AG10803 (cell line): ENCODE measurements around the gene GRAPL.
"Not testable (repeated sequence)": the region's sequence is repeated elsewhere in the genome, so short reads cannot be mapped to it uniquely, and the experiment has no call there.

ENCODE experiments used
- DNase-seq: peaks from one replicate; pipeline ENCODE4 v3.0.0; 2010; ENCODE audit warnings: low read depth
- H3K4me3 ChIP-seq: 2 replicates; pipeline ENCODE4 v1.5.1; 2011; ENCODE audit warnings: mild to moderate bottlenecking, low read length, control low read depth

GRAPL gene

DNA sequence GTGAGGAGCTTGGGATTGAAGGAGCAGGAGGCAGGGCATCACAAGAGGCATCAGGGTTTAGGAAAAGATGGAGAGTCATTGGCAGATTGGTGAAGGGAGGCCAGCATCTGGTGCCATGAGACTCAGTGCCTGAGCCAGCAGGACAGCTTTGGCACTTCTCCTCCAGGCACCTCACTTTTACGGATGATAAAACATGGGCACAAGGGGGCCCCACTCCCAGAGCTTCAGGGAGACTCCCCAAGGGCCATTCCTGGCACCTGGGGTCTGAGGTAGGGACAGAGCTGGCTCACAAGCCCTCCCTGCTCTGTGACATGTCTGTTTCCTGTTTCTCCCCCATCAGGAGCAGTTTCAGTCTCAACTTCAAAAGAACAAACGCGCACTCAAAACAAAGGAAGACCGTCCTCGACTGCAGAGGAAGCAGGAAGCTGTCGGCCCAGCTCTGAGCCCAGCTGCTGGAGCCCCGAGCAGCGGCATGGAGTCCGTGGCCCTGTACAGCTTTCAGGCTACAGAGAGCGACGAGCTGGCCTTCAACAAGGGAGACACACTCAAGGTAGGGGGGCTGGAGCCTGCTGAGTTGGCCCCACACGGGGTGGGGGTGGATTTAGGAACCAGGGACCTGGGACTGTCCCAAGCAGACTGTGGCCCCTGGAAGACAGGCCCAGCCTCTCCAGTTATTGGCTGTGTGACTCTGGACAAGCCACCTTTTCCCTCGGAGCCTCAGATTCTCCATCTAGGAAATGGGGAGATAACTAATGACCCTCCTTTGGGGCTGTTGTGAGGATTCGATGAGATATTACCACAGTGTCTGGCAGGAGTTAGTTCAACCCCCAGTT, at the start of gene GRAPL:
TSS of gene GRAPL (plus strand) at position 442 of the 833 bp plus-strand sequence. CDS start at position 473, 31 bp downstream.
- not testable (repeated sequence) for DNase-seq, H3K4me3 ChIP-seq

DNA sequence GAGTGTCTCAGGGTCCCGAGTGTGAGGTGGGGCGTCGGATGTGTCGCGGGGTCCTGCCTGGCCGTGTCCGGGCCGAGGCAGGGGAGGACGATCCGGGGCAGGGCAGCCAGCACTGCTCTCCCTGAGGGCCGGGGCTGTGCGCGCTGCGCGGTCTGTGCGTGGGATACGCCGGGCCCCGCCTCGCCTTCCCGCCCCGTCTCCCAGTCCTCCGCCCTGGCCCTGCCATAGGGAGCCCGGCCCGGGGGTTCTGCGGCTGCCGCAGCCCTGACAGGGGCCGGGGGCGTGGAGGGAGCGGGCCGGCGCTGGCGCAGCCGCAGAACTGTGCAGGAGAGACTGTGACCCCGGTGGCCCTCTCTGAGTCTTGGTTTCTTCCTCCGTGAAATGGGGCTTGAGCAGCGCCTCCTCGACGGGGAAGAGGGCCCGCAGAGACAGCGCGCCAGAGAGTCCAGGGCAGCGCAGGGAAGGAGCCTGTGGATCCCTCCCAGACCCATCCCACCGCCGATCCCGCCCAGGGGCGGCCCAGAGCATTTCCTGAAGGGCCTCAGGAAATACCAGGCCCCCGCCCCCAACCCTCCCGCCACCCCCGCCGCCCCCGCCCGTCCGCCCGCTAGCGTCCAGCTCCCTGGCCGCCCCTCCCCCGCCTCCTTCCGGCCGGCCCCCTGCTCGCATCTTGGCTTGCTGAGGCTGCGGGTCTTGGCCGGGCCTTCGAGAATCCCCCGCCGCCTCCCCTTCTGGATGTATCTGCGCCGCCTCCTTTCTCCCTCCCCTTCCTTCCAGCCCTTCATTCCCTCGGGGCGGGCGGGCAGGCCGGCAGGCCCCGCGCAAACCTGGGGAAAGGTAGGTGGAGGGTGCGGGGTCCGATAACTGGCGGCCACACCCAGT, 38.3 kb upstream of the GRAPL start:
- H3K4me3 ChIP-seq, DNase-seq: not testable (repeated sequence)

DNA sequence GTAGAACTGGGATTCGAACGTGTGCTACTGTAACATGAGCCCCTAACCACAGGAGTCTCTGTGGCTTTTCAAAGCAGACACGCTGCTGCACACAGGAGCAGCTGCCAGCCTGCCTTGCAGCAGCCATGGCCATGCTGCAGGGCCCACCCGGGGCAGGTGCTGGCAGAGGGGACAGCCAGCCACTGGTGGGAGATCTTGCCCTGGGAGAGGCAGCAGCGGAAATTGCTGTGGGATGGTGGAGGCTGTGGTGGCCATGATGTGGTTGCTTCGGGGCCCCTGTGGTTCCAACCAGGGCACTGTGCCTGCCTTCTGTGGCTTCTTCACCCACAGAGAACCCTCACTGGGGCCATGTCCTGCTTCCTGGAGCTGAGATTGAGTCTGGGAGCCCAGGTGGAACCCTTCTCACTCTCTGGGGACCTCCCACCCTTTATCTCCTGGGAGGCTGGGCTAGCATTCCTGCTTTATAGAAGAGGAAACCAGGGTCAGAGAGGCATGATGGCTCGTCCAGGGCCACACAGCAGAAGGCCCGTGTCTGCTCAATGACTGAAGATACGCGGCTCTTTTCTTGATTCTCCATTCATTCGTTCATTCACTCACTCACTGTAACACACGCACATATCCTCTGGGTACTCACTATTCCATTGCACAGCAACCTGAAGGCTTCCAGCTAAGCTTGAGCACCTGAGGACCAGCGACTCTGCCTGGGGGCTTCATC, 37.2 kb upstream of the GRAPL start:
- not testable (repeated sequence) for H3K4me3 ChIP-seq, DNase-seq

DNA sequence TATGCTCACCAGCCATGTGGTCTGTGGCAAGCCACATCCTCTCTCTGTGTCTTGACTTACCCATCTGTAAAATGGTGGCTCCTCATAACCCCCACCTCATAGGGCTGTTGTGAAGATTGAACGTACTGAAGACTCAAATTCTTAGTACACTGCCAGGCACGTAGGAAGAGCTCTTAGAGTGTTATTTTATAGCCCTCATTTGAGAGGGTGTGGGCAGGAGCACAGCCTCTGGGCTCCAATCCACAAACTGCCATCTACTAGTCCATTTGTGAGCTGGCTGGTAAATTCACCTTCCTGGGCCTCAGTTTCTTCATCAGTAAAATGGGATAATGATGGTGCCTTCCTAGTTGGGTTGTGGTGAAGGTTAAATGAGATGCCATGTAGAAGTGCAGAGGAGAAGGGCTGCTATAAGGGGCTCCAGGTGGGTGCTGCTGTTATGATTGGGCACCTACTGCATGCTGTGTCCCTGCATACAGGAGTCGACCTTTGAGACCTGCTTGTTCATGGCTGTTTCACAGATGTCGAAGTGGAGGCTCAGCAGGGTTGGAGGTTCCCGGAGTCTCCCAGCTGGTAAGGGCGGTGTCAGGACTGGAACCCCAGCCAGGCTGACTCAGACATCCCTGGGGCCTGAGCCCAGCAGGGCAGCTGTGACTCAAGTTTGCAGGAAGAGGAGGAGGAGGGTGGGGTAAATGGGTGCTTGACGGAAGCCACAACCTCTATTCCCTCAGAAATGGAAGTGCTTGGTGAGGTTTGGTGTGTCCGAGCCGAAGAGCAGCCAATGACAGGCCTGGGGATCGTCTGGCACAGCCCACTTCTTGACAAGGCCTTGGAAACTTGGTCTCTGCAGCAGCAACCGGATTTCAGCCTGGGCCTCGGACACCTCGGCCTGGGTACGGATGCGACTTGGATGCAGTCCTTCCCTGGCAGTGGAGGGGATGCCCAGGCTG, 34.4 kb upstream of the GRAPL start:
- peak; percentile 84 for DNase-seq
- not testable (repeated sequence) for H3K4me3 ChIP-seq

DNA sequence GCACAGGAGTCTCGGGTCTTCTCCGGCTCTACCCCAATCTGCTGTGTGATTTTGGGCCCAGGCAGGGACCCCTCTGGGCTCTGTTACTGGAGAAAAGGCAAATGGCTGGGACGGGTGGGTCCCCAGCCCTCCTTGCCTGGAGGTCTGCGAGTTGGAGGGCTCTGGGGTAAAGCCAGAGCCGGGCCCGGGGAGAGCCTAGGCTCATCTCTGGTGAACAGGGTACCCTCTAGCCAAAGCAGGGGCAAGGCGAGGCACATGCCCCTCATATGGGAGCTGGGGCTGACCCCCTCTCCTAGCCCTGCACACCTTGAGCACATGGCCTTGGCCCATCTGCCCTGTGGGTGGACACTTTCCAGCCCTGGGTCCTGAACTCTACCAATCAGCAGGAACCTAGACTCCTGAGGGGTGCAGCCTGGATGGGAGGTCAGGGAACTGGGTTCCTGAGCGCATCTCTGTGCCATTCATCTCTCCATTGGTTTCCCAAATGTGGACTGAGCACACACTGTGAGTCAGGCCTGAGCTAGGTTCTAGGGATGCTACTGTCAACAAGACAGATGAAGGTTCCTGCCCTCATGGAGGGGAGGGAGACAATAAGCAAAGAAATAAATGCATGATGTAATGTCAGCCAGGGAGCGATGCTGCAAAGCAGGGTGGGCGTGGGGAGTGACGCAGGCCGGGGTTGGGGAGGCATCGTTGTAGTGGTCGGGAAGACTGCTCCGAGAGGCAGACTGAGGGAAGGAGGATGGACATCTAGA, 33.5 kb upstream of the GRAPL start:
- not testable (repeated sequence) for H3K4me3 ChIP-seq, DNase-seq

DNA sequence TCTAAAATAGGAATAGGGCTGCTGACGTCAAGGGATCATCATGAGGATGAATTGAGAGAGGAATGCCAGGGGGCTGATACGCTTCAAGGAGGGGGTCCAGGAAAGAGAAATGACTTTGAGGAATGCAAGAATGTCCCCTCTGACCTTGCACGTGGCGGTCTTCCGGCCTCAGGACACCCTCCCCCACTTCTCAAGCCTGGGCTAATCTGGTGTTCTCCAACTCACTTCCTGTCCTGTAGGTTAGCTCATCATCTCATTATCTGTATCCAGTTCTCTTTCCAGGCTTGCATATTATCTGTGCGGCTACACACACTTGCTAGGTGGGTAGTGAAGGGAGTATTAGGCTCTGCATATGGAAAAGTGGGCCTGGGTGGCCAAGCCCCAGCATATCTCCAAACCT, 18.9 kb upstream of the GRAPL start:
- H3K4me3 ChIP-seq, DNase-seq: not testable (repeated sequence)

DNA sequence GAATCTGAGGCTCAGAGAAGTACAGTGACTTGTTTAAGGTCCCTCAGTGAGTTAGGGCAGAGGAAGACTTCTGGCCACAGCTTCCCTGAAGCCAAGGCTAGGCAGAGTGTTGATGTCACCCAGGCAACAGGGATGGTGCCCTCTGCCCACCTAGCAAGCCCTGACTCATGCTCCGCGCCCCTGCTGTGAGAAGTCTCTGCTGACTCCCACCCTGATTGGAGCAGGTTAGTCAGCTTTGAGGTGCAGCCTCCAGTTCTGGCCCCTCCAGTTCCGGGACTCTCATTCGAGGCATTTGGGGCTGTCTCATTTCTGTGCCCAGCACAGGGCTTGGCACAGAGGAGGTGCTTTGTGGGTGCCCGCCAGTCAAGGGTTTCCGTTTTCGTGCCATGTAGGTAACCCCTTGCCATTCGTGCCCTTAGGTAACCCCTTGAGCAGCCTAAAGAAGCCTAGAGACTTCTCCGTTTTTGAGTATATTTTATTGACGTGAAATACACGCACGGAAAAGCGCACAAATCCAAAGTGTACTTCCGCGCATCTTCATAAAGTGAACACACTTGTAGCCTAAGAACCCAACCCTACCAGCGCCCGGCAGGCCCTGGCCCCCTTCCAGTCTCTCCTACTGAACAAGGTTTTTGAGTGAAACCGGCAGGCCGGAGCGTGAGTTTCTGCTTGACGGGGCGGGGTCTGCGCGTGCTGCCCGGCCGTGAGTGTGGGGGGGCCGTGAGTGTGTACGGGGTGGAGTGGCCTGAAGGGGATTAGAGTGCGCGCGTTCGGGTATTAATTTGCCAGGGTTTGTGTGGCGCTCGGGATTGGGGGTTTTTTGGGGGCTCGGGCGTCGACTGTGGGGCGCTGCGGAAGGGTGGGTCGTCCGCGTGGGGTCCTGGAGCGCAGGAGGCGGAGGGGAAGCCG, 16.9 kb upstream of the GRAPL start:
- H3K4me3 ChIP-seq, DNase-seq: not testable (repeated sequence)

DNA sequence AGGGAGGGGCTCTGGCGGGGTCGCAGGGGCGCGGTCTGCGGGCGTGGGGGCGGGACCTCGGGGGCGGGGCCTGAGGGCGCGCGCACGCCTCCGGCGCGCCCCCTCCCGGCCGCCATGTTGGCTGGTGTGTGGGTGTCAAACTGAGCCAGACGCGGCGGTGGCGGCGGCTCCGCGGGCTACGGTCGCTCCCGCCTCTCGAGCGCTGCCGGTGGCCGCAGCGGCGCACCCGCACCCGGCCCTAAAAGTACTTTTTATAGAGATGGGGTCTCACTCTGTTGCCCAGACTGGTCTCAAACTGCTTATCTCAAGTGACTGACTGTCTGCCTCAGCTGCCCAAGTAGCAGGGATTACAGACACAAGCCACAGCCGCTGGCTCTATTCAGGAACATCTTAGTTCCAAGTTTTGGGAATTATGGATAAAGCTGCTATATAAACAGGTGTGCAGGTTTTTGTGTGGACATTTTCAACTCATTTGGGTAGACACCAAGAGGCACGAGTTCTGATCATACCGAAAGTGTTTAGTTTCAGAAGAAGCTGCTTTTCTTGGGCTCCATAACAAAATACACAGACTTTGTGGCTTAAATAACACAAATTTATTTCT, 16.2 kb upstream of the GRAPL start:
- H3K4me3 ChIP-seq: peak overlapping the region; percentile 59
- DNase-seq: peak; percentile 56

DNA sequence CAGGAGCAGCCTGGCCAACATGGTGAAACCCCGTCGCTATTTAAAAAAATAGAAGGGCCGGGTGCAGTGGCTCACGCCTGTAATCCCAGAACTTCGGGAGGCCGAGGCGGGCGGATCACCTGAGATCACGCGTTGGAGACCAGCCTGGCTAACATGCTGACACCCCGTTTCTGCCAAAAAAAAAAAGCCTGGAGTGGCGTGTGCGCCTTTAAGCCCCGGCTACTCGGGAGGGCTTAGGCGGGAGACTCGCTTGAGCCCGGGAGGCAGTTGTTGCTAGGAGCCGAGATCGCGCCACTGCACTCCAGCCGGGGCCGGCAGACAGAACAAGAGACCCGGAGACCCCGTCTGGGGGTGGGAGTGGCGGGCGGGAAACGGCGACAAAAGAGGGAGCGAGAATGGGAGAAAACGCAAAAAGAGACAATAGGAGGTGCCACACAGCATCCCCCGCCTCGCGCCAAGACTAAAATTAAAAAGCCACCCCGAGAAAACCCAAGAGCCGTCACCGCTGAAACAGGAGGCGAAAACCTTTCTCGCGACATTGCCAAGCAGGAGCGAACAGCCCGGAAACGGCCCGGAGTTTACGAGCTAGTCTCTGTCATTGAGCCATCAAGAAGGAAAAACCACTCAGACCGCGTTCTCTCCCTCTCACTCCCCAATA, 15.5 kb upstream of the GRAPL start:
- H3K4me3 ChIP-seq: peak overlapping the region; percentile 47
- peak; percentile 87 for DNase-seq

DNA sequence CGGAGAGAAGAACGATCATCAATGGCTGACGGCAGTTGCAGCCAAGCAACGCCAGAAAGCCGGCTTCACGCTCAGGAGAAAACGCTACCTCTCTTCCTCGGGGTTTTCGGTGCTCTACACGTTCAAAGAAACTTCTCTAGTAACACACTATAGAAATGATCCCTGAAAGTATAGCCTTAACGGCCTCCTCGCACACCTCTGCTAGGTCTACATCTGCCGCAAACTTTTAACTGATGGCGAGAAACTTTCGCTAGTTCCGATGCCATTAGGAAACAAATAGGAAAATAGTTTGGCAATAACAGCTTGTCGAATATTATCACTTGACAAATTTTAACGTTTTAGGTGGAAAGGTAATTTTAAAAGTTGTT, 14.9 kb upstream of the GRAPL start:
- peak; percentile 33 for DNase-seq
- not testable (repeated sequence) for H3K4me3 ChIP-seq

DNA sequence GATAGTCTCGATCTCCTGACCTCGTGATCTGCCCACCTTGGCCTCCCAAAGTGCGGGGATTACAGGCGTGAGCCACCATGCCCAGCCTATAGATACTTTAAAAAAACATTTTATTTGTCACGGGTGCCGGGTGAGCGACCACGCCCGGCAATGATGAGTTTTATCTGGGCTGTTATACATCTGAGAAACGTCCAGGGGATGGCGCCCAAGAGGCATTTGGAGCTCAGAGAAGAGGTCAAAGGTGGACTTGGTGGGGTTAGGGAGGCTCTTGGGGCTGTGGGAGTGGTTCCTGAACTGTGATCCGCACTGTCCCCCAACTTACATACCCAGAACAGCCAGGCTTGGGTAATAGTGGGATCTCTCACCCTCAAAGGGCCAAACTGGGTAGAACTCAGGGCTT, 8.7 kb upstream of the GRAPL start:
- H3K4me3 ChIP-seq, DNase-seq: not testable (repeated sequence)

DNA sequence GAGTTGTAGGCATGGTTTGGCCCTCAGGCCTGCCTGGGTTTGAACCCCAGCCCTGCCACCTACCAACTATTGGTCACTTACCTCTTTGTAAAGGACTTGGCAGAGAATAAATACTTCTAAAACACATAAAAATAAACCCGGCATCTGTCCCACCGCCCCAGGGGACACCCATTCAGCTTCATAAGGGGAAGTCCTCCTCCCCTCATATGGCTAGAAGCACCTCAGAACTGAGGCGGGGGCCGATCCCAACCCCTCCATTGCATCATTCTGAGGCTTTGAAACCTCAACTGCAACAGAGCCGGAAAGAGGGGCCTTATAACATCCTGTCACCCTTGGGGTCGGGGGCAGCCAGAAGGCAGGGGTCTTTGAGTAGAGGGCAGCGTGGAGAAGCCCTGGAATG, 2.1 kb upstream of the GRAPL start:
- not testable (repeated sequence) for H3K4me3 ChIP-seq, DNase-seq

DNA sequence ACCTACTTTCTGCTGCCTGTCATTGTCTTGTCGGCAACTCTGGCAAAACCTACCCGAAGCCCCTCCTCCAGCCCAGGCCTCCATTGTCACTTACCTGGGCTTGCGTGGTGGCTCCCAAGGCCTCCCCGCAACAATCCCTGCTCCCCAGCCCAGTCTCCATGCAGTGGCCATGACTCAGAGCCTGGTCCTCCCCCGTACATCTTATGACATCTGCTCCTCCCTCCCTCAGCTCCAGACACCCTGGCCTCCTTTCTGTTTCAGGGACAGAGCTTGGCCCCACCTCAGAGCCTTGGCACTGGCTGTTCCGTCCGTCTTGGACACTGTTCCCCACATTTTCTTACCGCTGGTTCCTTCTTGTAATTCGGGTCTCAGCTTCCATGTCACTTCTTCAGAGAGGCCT, 2.1 kb downstream of the GRAPL start:
- not testable (repeated sequence) for DNase-seq, H3K4me3 ChIP-seq

DNA sequence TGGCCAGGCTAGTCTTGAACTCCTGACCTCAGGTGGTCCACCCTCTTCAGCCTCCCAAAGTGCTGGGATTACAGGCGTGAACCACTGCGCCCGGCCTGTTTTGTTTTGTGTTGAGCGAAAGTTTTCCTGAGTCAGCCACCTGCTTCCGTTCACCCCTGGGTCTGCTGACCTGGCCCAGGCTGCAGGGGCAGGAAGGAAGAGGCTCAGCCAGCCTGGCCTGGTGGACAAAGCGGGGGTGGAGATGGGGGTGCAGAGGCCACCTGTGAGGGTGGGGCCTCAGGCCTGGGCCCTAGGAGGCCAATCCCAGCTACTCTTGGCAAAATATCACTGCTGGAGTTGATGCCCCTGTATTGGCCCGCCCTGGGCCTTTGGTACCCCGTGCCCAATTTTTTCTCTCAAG, 3.7 kb downstream of the GRAPL start:
- DNase-seq, H3K4me3 ChIP-seq: not testable (repeated sequence)

DNA sequence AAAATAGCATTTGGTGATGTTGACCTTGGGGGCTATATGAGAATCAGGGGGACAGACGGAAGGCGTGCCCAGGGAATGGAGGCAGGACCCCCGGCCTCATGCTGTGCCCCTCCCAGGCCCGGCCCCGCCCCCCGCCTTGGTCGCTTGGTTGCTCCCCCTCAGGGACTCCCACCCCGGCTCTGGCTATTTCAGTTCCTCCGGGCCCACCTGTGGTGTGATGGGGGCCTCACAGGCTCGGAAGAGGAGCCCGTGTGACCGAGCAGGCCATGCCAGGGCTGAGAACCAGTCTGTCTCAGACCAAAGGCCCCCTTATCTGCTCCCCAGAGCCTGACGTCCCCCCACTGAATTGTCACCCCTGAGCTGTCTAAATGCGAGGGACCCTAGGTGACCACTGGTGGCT, 4.4 kb downstream of the GRAPL start:
- DNase-seq: not testable (repeated sequence)

DNA sequence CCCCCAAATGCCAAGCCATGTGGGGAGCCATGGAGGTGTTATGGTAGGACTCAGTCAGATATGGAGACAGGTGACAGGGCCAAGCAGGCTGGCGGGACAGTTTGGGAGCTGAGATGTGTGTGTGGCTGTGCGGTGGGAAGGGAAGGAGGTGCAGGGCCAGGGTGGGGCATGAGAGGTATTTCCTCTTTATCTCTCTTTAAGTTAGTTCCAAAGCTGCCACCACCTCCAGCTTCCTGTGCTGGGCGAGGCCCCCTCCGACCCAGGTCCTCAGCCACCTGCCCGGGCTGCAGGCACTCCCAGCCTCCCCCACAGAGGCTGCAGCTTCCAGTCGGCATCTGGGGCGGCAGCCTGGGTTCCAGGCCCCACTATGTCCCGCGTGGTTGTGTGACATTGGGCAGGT, 6.4 kb downstream of the GRAPL start:
- not testable (repeated sequence) for H3K4me3 ChIP-seq, DNase-seq

More for the DNA sequence above, 4.4 kb downstream of the GRAPL start:
- not testable (repeated sequence) for H3K4me3 ChIP-seq
